H9 (cell line): ENCODE data around the gene DCST2. TPM values are rescaled to one million over a fixed set of nuclear protein-coding genes. Genes with fewer than 3 reads are reported as not detected.

Experiments
- DNase-seq: peaks from one replicate; pipeline ENCODE4 v3.0.0-alpha.2; 2017
- H2AFZ ChIP-seq: one replicate; pipeline ENCODE4 v1.6.1; 2013; ENCODE audit warnings: mild to moderate bottlenecking, low read length, control low read depth, moderate library complexity
- H2AK5ac ChIP-seq: 2 replicates; pipeline ENCODE4 v1.6.1; 2013; ENCODE audit warnings: low read length, control low read depth, mixed read lengths; ENCODE audit not compliant: insufficient read length
- H2BK120ac ChIP-seq: one replicate; pipeline ENCODE4 v1.6.1; 2013; ENCODE audit warnings: low read depth, mild to moderate bottlenecking, low read length, control low read depth, inconsistent platforms; ENCODE audit not compliant: poor library complexity, severe bottlenecking
- H2BK12ac ChIP-seq: 2 replicates; pipeline ENCODE4 v1.6.1; 2013; ENCODE audit warnings: low read length, control low read depth, mixed read lengths, low read depth; ENCODE audit not compliant: insufficient read length
- H2BK15ac ChIP-seq: 2 replicates; pipeline ENCODE4 v1.6.1; 2013; ENCODE audit warnings: low read depth, low read length, control low read depth
- H2BK20ac ChIP-seq: one replicate; pipeline ENCODE4 v1.6.1; 2013; ENCODE audit warnings: low read depth, mild to moderate bottlenecking, low read length, control low read depth, inconsistent platforms; ENCODE audit not compliant: poor library complexity, severe bottlenecking
- H2BK5ac ChIP-seq: 2 replicates; pipeline ENCODE4 v1.6.1; 2013; ENCODE audit warnings: low read length, control low read depth, mixed read lengths; ENCODE audit not compliant: insufficient read length
- H3K14ac ChIP-seq: 2 replicates; pipeline ENCODE4 v1.6.1; 2013; ENCODE audit warnings: low read length, control low read depth; ENCODE audit not compliant: insufficient read depth
- H3K18ac ChIP-seq: 2 replicates; pipeline ENCODE4 v1.6.1; 2013; ENCODE audit warnings: low read depth, mild to moderate bottlenecking, mixed read lengths, low read length, control low read depth; ENCODE audit not compliant: insufficient read length
- H3K23ac ChIP-seq: 2 replicates; pipeline ENCODE4 v1.6.1; 2013; ENCODE audit warnings: low read length, control low read depth, mixed read lengths, low read depth; ENCODE audit not compliant: insufficient read length
- H3K23me2 ChIP-seq: 2 replicates; pipeline ENCODE4 v1.6.1; 2013; ENCODE audit warnings: low read depth, mild to moderate bottlenecking, mixed read lengths, low read length, control low read depth; ENCODE audit not compliant: insufficient read length, poor library complexity, severe bottlenecking
- H3K27ac ChIP-seq: 2 replicates; pipeline ENCODE4 v1.5.1; 2013; ENCODE audit warnings: low read length, control low read depth, mixed read lengths, low read depth; ENCODE audit not compliant: insufficient read length
- H3K27me3 ChIP-seq: 2 replicates; pipeline ENCODE4 v1.6.1; 2013; ENCODE audit warnings: low read length, control low read depth, inconsistent platforms; ENCODE audit not compliant: insufficient read depth
- H3K4ac ChIP-seq: 2 replicates; pipeline ENCODE4 v1.6.1; 2013; ENCODE audit warnings: low read depth, mild to moderate bottlenecking, control low read depth, inconsistent platforms, low read length, moderate library complexity
- H3K4me1 ChIP-seq: 2 replicates; pipeline ENCODE4 v1.6.1; 2013; ENCODE audit warnings: low read length, control low read depth, inconsistent platforms; ENCODE audit not compliant: insufficient read depth
- H3K4me2 ChIP-seq: 2 replicates; pipeline ENCODE4 v1.6.1; 2013; ENCODE audit warnings: low read length, control low read depth, mixed read lengths; ENCODE audit not compliant: insufficient read length, insufficient read depth
- H3K56ac ChIP-seq: 2 replicates; pipeline ENCODE4 v1.6.1; 2013; ENCODE audit warnings: low read depth, mild to moderate bottlenecking, mixed read lengths, low read length, control low read depth; ENCODE audit not compliant: insufficient read length
- H3K79me1 ChIP-seq: 2 replicates; pipeline ENCODE4 v1.6.1; 2013; ENCODE audit warnings: low read depth, mild to moderate bottlenecking, moderate library complexity, low read length, control low read depth, inconsistent platforms; ENCODE audit not compliant: insufficient read depth, poor library complexity, severe bottlenecking
- H3K79me2 ChIP-seq: 2 replicates; pipeline ENCODE4 v1.6.1; 2013; ENCODE audit warnings: low read length, control low read depth, inconsistent platforms; ENCODE audit not compliant: insufficient read depth
- H3K9ac ChIP-seq: 2 replicates; pipeline ENCODE4 v1.6.1; 2013; ENCODE audit warnings: low read length, control low read depth, mixed read lengths; ENCODE audit not compliant: insufficient read length; ENCODE audit errors: extremely low read depth
- H3K9me3 ChIP-seq: one replicate; pipeline ENCODE4 v1.6.1; 2013; ENCODE audit warnings: low read depth, low read length, inconsistent platforms; ENCODE audit not compliant: control insufficient read depth
- H3T11ph ChIP-seq: one replicate; pipeline ENCODE4 v1.6.1; 2013; ENCODE audit warnings: mild to moderate bottlenecking, low read length, control low read depth, inconsistent platforms
- H4K20me1 ChIP-seq: one replicate; pipeline ENCODE4 v1.6.1; 2013; ENCODE audit not compliant: control insufficient read depth, insufficient read length, insufficient read depth
- H4K5ac ChIP-seq: 2 replicates; pipeline ENCODE4 v1.6.1; 2013; ENCODE audit warnings: low read depth, mild to moderate bottlenecking, mixed read lengths, low read length, control low read depth; ENCODE audit not compliant: insufficient read length
- H4K8ac ChIP-seq: replicated peaks from 2 replicates; pipeline ENCODE4 v1.6.1; 2013; ENCODE audit warnings: low read length, control low read depth, mixed read lengths, low read depth; ENCODE audit not compliant: insufficient read length
- H4K91ac ChIP-seq: 2 replicates; pipeline ENCODE4 v1.6.1; 2013; ENCODE audit warnings: low read depth, mild to moderate bottlenecking, moderate library complexity, mixed read lengths, low read length, control low read depth; ENCODE audit not compliant: insufficient read length
- H3K27ac Mint-ChIP-seq, 3 experiments: 2 replicates in 2 of 3; 3 replicates in 1 of 3; pipeline ENCODE4 v1.8.0; 2020 to 2021; ENCODE audit warnings: mixed read lengths in 3 of 3, mild to moderate bottlenecking in 1 of 3, moderate library complexity in 1 of 3
- H3K27me3 Mint-ChIP-seq: 2 replicates; pipeline ENCODE4 v1.8.0; 2021; ENCODE audit warnings: low read depth, mild to moderate bottlenecking, moderate library complexity, mixed read lengths
- H3K36me3 Mint-ChIP-seq, 3 experiments: 2 replicates in 2 of 3; 3 replicates in 1 of 3; pipeline ENCODE4 v1.8.0; 2020 to 2021; ENCODE audit warnings: low read depth in 3 of 3, mixed read lengths in 3 of 3; ENCODE audit not compliant: insufficient read depth in 1 of 3
- H3K4me1 Mint-ChIP-seq, 2 experiments: 2 replicates each; pipeline ENCODE4 v1.8.0; 2020; ENCODE audit warnings: mixed read lengths in 2 of 2
- H3K4me3 Mint-ChIP-seq, 2 experiments: 2 replicates in 1 of 2; 3 replicates in 1 of 2; pipeline ENCODE4 v1.8.0; 2020 to 2021; ENCODE audit warnings: mild to moderate bottlenecking in 2 of 2, mixed read lengths in 2 of 2, moderate library complexity in 1 of 2
- H3K9me3 Mint-ChIP-seq, 2 experiments: 2 replicates in 1 of 2; 3 replicates in 1 of 2; pipeline ENCODE4 v1.8.0; 2020; ENCODE audit warnings: mild to moderate bottlenecking in 2 of 2, mixed read lengths in 2 of 2, moderate library complexity in 1 of 2
- WGBS: extraction: QIAGEN DNeasy Blood & Tissue Kit; methylation state at CpG from one replicate; pipeline ENCODE4 v1.1.7; 2013; ENCODE audit warnings: missing lambda C conversion rate, low lambda C conversion rate, mixed read lengths; ENCODE audit not compliant: insufficient read length; ENCODE audit errors: extremely low coverage; 5-methylcytosine and 5-hydroxymethylcytosine counted together
- total RNA-seq: library from RNA; stranded (reverse); gene quantifications from 2 replicates; pipeline ENCODE4 v1.2.1, GENCODE V29; 2021
- TF ChIP-seq, protein P1 (sequence below): fragments of 200-600 bp; sonication (generic); conservative IDR thresholded peaks from 3 replicates; pipeline ENCODE4 v1.8.0; 2021; ENCODE audit warnings: antibody characterized with exemption, mild to moderate bottlenecking

DCST2 gene
- total RNA-seq, 1 experiment from 2014 or later, result 0.35 TPM

DNA sequence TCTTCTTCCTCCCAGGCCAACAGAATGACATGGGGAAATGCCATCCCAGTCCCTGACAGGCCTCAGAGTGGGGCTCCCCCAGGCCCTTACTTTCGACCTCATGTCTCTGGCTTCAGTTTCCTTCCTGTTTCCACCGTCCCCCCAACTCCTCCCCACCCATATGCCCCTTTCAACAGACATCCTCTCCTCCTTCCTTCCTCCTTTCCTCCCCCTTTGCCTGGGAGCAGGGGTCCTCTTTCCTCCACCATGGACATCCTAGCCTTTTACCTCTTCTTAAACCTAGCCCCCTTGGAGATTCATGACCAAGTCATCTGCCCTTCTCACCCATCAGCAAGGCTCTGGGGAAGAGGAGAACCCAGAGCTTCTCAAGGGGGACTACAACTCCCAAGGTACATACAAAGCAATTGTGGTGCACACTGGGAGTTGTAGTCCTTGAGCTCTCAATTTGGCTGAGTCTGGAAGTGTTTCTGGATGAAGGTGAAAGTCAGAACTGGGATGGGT, 26.9 kb downstream of the DCST2 start:
- H3K56ac ChIP-seq, result no peak overlapping the region
- no peaks in the 10 kb centered on the region; the same call in 1 of the 2 replicates for H3K79me2 ChIP-seq
- Mint-ChIP-seq H3K4me1 (peaks cover 42 to 57% of the 10 kb centered on the region in 2 experiments), H3K36me3 (no peaks in the 10 kb centered on the region; a peak in 2 of 7 replicates), H3K9me3 (no peaks in the 10 kb centered on the region; a peak in 1 of 5 replicates), H3K4me3 (no peak overlapping the region; a peak in 1 of 5 replicates), H3K27me3 (no peaks in the 10 kb centered on the region), H3K27ac (peak overlapping the region in 2 of 3 experiments; percentile 9 to 64; a peak in 4 of 7 replicates)
- H3K9ac ChIP-seq, result no peak overlapping the region
- no peak overlapping the region for H4K8ac ChIP-seq
- no peak overlapping the region for H2BK120ac ChIP-seq
- H4K5ac ChIP-seq, result no peak overlapping the region
- no peak overlapping the region for H3K4me2 ChIP-seq
- no peak overlapping the region for H3K23ac ChIP-seq
- TF ChIP-seq, protein P1, sequence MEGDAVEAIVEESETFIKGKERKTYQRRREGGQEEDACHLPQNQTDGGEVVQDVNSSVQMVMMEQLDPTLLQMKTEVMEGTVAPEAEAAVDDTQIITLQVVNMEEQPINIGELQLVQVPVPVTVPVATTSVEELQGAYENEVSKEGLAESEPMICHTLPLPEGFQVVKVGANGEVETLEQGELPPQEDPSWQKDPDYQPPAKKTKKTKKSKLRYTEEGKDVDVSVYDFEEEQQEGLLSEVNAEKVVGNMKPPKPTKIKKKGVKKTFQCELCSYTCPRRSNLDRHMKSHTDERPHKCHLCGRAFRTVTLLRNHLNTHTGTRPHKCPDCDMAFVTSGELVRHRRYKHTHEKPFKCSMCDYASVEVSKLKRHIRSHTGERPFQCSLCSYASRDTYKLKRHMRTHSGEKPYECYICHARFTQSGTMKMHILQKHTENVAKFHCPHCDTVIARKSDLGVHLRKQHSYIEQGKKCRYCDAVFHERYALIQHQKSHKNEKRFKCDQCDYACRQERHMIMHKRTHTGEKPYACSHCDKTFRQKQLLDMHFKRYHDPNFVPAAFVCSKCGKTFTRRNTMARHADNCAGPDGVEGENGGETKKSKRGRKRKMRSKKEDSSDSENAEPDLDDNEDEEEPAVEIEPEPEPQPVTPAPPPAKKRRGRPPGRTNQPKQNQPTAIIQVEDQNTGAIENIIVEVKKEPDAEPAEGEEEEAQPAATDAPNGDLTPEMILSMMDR, result no peak
- DNase-seq, result no peak
- no peak overlapping the region for H2BK20ac ChIP-seq
- no peak overlapping the region for H2AFZ ChIP-seq
- no peaks in the 10 kb centered on the region for H4K20me1 ChIP-seq
- no peak overlapping the region for H2AK5ac ChIP-seq
- peaks cover 5% of the 10 kb centered on the region; the same call in 1 of the 2 replicates for H3K4me1 ChIP-seq
- H3K79me1 ChIP-seq, result no peaks in the 10 kb centered on the region
- H2BK15ac ChIP-seq, result no peak overlapping the region
- no peaks in the 10 kb centered on the region for H3K9me3 ChIP-seq
- no peak overlapping the region for H3K18ac ChIP-seq
- H2BK5ac ChIP-seq, result no peak overlapping the region
- no peak overlapping the region for H3K27ac ChIP-seq
- H3K4ac ChIP-seq, result no peak overlapping the region
- H3T11ph ChIP-seq, result no peak overlapping the region
- no peaks in the 10 kb centered on the region for H3K27me3 ChIP-seq
- H2BK12ac ChIP-seq, result no peak overlapping the region
- H4K91ac ChIP-seq, result no peak overlapping the region
- peaks cover 13% of the 10 kb centered on the region for H3K23me2 ChIP-seq
- no peak overlapping the region for H3K14ac ChIP-seq
- no CpG with 5 or more reads among the region's 2 CpGs for WGBS
